HPDE6-E6E7 (cell line): ENCODE results near the gene CFC1B.
"Not testable (repeated sequence)": the region's sequence is repeated elsewhere in the genome, so short reads cannot be mapped to it uniquely, and the experiment has no call there.

Experiments used
- DNase-seq: peaks from one replicate; pipeline ENCODE4 v3.0.0; 2011; ENCODE audit warnings: missing footprints; ENCODE audit errors: extremely low spot score

CFC1B gene

GRCh38 chr2:130566165-130566564 lies 45.1 kb downstream of the CFC1B start:
- not testable (repeated sequence) for DNase-seq

- not testable (repeated sequence) for DNase-seq
Measured at GRCh38 chr2:130571929-130572328, 50.9 kb downstream of the CFC1B start.

GRCh38 chr2:130574230-130574629 lies 53.2 kb downstream of the CFC1B start:
- not testable (repeated sequence) for DNase-seq

- DNase-seq: not testable (repeated sequence)
Measured at GRCh38 chr2:130576209-130576784, 55.3 kb downstream of the CFC1B start.

- DNase-seq: not testable (repeated sequence)
Measured at GRCh38 chr2:130577559-130577958, 56.5 kb downstream of the CFC1B start.
